Right cardiac atrium (tissue), 5 donors: ENCODE data around the gene PCDHB14. TPM values are rescaled to one million over a fixed set of nuclear protein-coding genes. Genes with fewer than 3 reads are reported as not detected.
"Not testable (repeated sequence)": the region's sequence is repeated elsewhere in the genome, so short reads cannot be mapped to it uniquely, and the experiment has no call there.

ENCODE experiments used
- ATAC-seq, 2 donors: fragments of 200-7000 bp; cut with Tn5 transposase; one replicate each; pipeline versions ENCODE4 v1.8.0 to v1.9.1; 2020; ENCODE audit warnings: moderate library complexity in 2 of 2, mild to moderate bottlenecking in 1 of 2
- DNase-seq, 3 donors: peaks; one replicate each; pipeline ENCODE4 v3.0.0-alpha.2; 2020
- H3K27ac ChIP-seq: one replicate; pipeline ENCODE4 v1.5.1; 2013; ENCODE audit warnings: mild to moderate bottlenecking, low read length, control low read depth, moderate library complexity
- H3K27me3 ChIP-seq: one replicate; pipeline ENCODE4 v1.6.1; 2013; ENCODE audit not compliant: control insufficient read depth, insufficient read depth
- H3K4me1 ChIP-seq: one replicate; pipeline ENCODE4 v1.6.1; 2013; ENCODE audit warnings: low read length; ENCODE audit not compliant: control insufficient read depth, insufficient read depth
- H3K4me3 ChIP-seq: one replicate; pipeline ENCODE4 v1.5.1; 2013; ENCODE audit warnings: low read length, control low read depth
- H3K9me3 ChIP-seq: one replicate; pipeline ENCODE4 v1.6.1; 2013; ENCODE audit warnings: low read length; ENCODE audit not compliant: control insufficient read depth
- WGBS: extraction: QIAGEN DNeasy Blood & Tissue Kit; methylation state at CpG from one replicate; pipeline ENCODE4 v1.1.7; 2013; 5-methylcytosine and 5-hydroxymethylcytosine counted together
- intact Hi-C, 4 donors: fragments of 100-400 bp; cut with DNase I; formaldehyde crosslinking; loops; one replicate each; pipeline versions ENCODE4 v1.11.0 to v1.14.0; 2022 to 2023
- polyA plus RNA-seq: library from polyadenylated mRNA; stranded (reverse); fragments of 200-250 nt; gene quantifications from one replicate; pipeline ENCODE4 v1.2.3, GENCODE V29; 2013
- total RNA-seq, 4 donors: library from RNA; stranded (reverse); fragmentation: NEBNext Ultra II Directional; extraction: Animal tissue kit (Norgen Biotek cat#: 25700); gene quantifications; one replicate each; pipeline ENCODE4 v1.2.1, GENCODE V29; 2021
- donor health status: healthy with polysubstance abuse.
- donor health status: DM: no; HTN: yes; CAD: no.
- donor health status: DM: no; HTN: no; CAD: no.
- donor health status: DM: no; HTN: yes; CAD: no; lungs with severe emphysema.
- donor health status: DM: yes; HTN: yes; CAD: no.

The PCDHB14 gene
- total and polyA plus RNA-seq, 5 donors, result 2.3 to 5.9 (median 5.2) TPM

GRCh38 chr5:141186897-141187512 lies 36.1 kb upstream of the PCDHB14 start, which contains the start of gene PCDHB9:
PCDHB9 (plus strand) TSS chr5:141187161; CDS start chr5:141187319, 158 bp downstream.
- DNase-seq, result no peak
- 16% methylated on average over 9 of the region's 9 CpGs for WGBS
- Histone ChIP-seq H3K27ac (no peak within 1 kb of the TSS), H3K4me1 (no peaks in the 10 kb centered on the region), H3K9me3 (peaks cover 17% of the 10 kb centered on the region), H3K27me3 (no peaks in the 10 kb centered on the region), H3K4me3 (peak within 1 kb of the TSS; percentile 6)
- intact Hi-C loops, result no loop called here
- ATAC-seq, result no peak

GRCh38 chr5:141188682-141189081 lies 34.5 kb upstream of the PCDHB14 start:
- H3K4me3 ChIP-seq, intact Hi-C loops, H3K4me1 ChIP-seq, DNase-seq, H3K27me3 ChIP-seq, ATAC-seq, H3K27ac ChIP-seq: not testable (repeated sequence)
- peaks cover 10% of the 10 kb centered on the region for H3K9me3 ChIP-seq
- WGBS, result 25% methylated on average over 32 of the region's 37 CpGs

DNA sequence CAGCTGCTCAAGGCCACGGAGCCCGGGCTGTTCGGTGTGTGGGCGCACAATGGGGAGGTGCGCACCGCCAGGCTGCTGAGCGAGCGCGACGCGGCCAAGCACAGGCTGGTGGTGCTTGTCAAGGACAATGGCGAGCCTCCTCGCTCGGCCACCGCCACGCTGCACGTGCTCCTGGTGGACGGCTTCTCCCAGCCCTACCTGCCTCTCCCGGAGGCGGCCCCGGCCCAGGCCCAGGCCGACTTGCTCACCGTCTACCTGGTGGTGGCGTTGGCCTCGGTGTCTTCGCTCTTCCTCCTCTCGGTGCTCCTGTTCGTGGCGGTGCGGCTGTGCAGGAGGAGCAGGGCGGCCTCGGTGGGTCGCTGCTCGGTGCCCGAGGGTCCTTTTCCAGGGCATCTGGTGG lies 34.0 kb upstream of the PCDHB14 start:
- peaks cover 10% of the 10 kb centered on the region for H3K9me3 ChIP-seq
- H3K27me3 ChIP-seq, intact Hi-C loops, H3K4me3 ChIP-seq, H3K4me1 ChIP-seq, H3K27ac ChIP-seq, DNase-seq, ATAC-seq: not testable (repeated sequence)
- WGBS, result 28% methylated on average over 30 of the region's 35 CpGs

DNA sequence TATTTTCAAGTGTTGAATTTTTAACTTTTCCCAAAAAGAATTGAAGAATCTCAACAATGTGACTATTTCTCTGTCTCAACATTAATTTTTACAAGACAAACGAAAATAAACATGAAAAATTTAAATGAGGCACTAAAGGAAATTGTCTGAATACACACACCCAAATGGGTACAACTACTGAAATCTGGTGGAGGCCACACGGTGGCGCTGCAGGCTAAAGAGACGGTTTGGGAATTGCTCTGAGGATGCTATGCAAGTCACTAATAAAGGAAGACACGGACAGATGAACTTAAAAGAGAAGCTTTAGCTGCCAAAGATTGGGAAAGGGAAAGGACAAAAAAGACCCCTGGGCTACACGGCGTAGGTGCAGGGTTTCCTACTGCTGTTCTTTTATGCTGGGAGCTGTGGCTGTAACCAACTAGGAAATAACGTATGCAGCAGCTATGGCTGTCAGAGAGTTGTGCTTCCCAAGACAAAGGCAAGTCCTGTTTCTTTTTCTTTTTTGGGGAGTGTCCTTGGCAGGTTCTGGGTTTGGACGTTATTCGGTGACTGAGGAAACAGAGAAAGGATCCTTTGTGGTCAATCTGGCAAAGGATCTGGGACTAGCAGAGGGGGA lies 30.9 kb upstream of the PCDHB14 start, which contains the start of gene PCDHB10:
TSS of gene PCDHB10 (plus strand) at position 244 of the 616 bp plus-strand sequence. CDS start at position 444, 200 bp downstream.
- ATAC-seq (no peak), DNase-seq (no peak)
- Histone ChIP-seq H3K9me3 (peaks cover 5% of the 10 kb centered on the region), H3K4me3 (no peak within 1 kb of the TSS), H3K27ac (no peak within 1 kb of the TSS), H3K4me1 (no peaks in the 10 kb centered on the region), H3K27me3 (no peaks in the 10 kb centered on the region)
- 5% methylated on average over 10 of the region's 10 CpGs for WGBS
- intact Hi-C loops, result no loop called here

DNA sequence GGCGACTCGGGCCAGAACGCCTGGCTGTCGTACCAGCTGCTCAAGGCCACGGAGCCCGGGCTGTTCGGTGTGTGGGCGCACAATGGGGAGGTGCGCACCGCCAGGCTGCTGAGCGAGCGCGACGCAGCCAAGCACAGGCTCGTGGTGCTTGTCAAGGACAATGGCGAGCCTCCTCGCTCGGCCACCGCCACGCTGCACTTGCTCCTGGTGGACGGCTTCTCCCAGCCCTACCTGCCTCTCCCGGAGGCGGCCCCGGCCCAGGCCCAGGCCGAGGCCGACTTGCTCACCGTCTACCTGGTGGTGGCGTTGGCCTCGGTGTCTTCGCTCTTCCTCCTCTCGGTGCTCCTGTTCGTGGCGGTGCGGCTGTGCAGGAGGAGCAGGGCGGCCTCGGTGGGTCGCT lies 28.8 kb upstream of the PCDHB14 start:
- H3K27ac ChIP-seq, ATAC-seq, H3K9me3 ChIP-seq, H3K4me3 ChIP-seq, H3K27me3 ChIP-seq, intact Hi-C loops, DNase-seq, H3K4me1 ChIP-seq: not testable (repeated sequence)
- WGBS, result 24% methylated on average over 25 of the region's 37 CpGs

DNA sequence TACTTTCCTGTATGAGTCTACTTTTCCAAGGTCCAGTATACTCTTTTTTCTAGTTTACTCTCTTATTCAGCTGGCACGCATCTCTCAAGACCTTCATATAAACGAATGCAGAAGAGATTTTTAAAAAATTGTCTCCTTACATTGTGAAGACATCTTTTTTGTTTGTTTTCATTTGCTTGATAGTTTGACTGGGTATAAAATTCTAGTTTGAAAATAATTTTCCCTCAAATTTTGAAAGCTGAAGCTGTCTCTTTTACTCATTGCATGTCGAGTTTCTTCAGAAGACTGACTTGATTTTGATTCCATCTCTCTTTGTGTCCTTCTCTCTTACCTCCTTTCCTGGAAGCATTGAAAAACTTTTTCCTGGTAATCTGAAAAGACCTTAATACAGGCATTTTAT lies 26.8 kb upstream of the PCDHB14 start:
- 27% methylated on average over 3 of the region's 3 CpGs for WGBS
- Histone ChIP-seq H3K4me3 (peak overlapping the region; percentile 20), H3K4me1 (no peaks in the 10 kb centered on the region), H3K27ac (no peak overlapping the region), H3K9me3 (peaks cover 3% of the 10 kb centered on the region), H3K27me3 (no peaks in the 10 kb centered on the region)
- intact Hi-C loops, result no loop called here
- no peak for DNase-seq
- no peak for ATAC-seq

DNA sequence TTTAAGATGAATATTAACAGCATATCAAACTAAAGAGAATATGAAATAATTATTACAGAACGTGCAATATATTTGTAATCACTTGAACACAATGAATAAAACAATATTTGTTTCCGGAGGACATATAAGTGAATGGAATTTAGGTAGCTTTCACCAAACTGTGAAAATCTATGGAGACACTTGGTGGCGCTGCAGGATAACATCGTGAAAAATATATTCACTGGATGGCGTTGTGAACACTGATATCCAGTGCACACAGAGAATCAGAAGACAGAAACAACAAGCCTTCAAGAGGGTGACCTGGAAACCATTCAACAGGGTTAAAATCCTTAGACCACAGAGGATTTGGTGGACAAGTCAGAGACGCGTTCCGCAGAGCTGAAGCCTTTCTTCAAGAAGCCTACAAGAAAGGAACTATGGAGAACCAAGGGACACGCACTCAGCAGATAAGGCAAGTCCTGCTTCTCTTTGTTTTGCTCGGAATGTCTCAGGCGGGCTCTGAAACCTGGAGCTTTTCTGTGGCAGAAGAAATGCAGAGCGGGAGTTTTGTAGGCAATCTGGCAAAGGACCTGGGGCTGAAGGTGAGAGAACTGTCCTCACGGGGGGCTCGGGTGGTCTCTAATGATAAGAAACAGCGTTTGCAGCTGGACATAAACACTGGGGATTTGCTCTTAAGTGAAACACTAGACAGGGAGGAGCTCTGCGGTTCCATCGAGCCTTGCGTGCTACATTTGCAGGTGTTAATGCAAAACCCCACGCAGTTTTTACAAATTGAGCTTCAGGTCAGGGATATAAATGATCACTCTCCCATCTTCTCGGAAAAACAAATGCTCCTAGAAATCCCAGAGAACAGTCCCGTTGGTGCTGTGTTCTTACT lies 23.5 kb upstream of the PCDHB14 start, which contains the start of gene PCDHB11:
TSS of gene PCDHB11 (plus strand) at position 269 of the 877 bp plus-strand sequence. CDS start at position 417, 148 bp downstream.
- no peaks in the 10 kb centered on the region for H3K9me3 ChIP-seq
- H3K27me3 ChIP-seq, result no peaks in the 10 kb centered on the region
- 34% methylated on average over 21 of the region's 21 CpGs for WGBS
- H3K4me1 ChIP-seq, result no peaks in the 10 kb centered on the region
- intact Hi-C loops, result loop anchor here in 2 of 4 donors (10.0 kb wide), 1 partner anchor 365 kb away; no protein-coding TSS in a partner anchor
- no peak for DNase-seq
- no peak within 1 kb of the TSS for H3K27ac ChIP-seq
- no peak for ATAC-seq
- no peak within 1 kb of the TSS for H3K4me3 ChIP-seq

DNA sequence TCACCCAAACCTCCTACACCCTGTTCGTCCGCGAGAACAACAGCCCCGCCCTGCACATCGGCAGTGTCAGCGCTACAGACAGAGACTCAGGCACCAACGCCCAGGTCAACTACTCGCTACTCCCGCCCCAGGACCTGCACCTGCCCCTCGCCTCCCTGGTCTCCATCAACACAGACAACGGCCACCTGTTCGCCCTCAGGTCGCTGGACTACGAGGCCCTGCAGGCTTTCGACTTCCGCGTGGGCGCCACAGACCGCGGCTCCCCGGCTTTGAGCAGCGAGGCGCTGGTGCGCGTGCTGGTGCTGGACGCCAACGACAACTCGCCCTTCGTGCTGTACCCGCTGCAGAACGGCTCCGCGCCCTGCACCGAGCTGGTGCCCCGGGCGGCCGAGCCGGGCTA lies 22.0 kb upstream of the PCDHB14 start:
- not testable (repeated sequence) for H3K4me1 ChIP-seq, DNase-seq, ATAC-seq, H3K27me3 ChIP-seq, H3K9me3 ChIP-seq, H3K27ac ChIP-seq, H3K4me3 ChIP-seq
- 30% methylated on average over 27 of the region's 38 CpGs for WGBS
- intact Hi-C loops, result loop anchor here in 2 of 4 donors (10.0 kb wide), 1 partner anchor 364 kb away; no protein-coding TSS in a partner anchor

GRCh38 chr5:141201646-141202045 lies 21.5 kb upstream of the PCDHB14 start:
- not testable (repeated sequence) for H3K27ac ChIP-seq, H3K4me1 ChIP-seq, H3K27me3 ChIP-seq, H3K9me3 ChIP-seq, ATAC-seq, H3K4me3 ChIP-seq, DNase-seq
- WGBS, result 25% methylated on average over 32 of the region's 35 CpGs
- intact Hi-C loops, result loop anchor here in 2 of 4 donors (10.0 kb wide), 1 partner anchor 363 kb away; no protein-coding TSS in a partner anchor

- 17% methylated on average over 11 of the region's 11 CpGs for WGBS
- intact Hi-C loops, result loop anchor here in 2 of 4 donors (10.0 kb wide), 1 partner anchor 356 kb away; no protein-coding TSS in a partner anchor
Measured at GRCh38 chr5:141208478-141208877, 14.7 kb upstream of the PCDHB14 start, which contains the start of gene PCDHB12. PCDHB12 (plus strand) TSS chr5:141208719; CDS start chr5:141208908, 189 bp downstream.

More at GRCh38 chr5:141208478-141208877, 14.7 kb upstream of the PCDHB14 start, which contains the start of gene PCDHB12:
- Histone ChIP-seq H3K4me1 (no peaks in the 10 kb centered on the region), H3K27ac (no peak within 1 kb of the TSS), H3K4me3 (peak within 1 kb of the TSS; percentile 42), H3K9me3 (peaks cover 3% of the 10 kb centered on the region), H3K27me3 (no peaks in the 10 kb centered on the region)
- DNase-seq (no peak), ATAC-seq (no peak)
